ENCODE measurements around the gene ABCA2. TPM values are rescaled to one million over a fixed set of nuclear protein-coding genes. Genes with fewer than 3 reads are reported as not detected.

ABCA2 gene
- total RNA-seq, 1 donor from 2014 or later, result 2.1 TPM

- H3K27ac Mint-ChIP-seq (ENCODE audit: unreplicated experiment), result no peak overlapping the region
- no peaks in the 10 kb centered on the region for H3K9me3 Mint-ChIP-seq (ENCODE audit: unreplicated experiment)
- peak; percentile 65 for DNase-seq (ENCODE audit: low spot score)
- no peaks in the 10 kb centered on the region for H3K36me3 Mint-ChIP-seq (ENCODE audit: low read depth, unreplicated experiment)
- no peaks in the 10 kb centered on the region for H3K4me1 Mint-ChIP-seq (ENCODE audit: unreplicated experiment)
- H3K4me3 Mint-ChIP-seq (ENCODE audit: unreplicated experiment), result no peak overlapping the region
- peaks cover 12% of the 10 kb centered on the region for H3K27me3 Mint-ChIP-seq (ENCODE audit: unreplicated experiment)
- TF ChIP-seq, protein P1, sequence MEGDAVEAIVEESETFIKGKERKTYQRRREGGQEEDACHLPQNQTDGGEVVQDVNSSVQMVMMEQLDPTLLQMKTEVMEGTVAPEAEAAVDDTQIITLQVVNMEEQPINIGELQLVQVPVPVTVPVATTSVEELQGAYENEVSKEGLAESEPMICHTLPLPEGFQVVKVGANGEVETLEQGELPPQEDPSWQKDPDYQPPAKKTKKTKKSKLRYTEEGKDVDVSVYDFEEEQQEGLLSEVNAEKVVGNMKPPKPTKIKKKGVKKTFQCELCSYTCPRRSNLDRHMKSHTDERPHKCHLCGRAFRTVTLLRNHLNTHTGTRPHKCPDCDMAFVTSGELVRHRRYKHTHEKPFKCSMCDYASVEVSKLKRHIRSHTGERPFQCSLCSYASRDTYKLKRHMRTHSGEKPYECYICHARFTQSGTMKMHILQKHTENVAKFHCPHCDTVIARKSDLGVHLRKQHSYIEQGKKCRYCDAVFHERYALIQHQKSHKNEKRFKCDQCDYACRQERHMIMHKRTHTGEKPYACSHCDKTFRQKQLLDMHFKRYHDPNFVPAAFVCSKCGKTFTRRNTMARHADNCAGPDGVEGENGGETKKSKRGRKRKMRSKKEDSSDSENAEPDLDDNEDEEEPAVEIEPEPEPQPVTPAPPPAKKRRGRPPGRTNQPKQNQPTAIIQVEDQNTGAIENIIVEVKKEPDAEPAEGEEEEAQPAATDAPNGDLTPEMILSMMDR (IDR thresholded peaks at IDR 0.05; ENCODE audit: unreplicated experiment), result no peak
Measured at GRCh38 chr9:137028263-137029057, 423 bp upstream of the ABCA2 start.

GRCh38 chr9:137026828-137027227 is 1.2 kb downstream of the ABCA2 start:
- H3K27me3 Mint-ChIP-seq (ENCODE audit: unreplicated experiment), result peaks cover 17% of the 10 kb centered on the region
- H3K36me3 Mint-ChIP-seq (ENCODE audit: low read depth, unreplicated experiment), result no peaks in the 10 kb centered on the region
- DNase-seq (ENCODE audit: low spot score), result no peak
- H3K9me3 Mint-ChIP-seq (ENCODE audit: unreplicated experiment), result no peaks in the 10 kb centered on the region
- H3K27ac Mint-ChIP-seq (ENCODE audit: unreplicated experiment), result no peak overlapping the region
- no peak overlapping the region for H3K4me3 Mint-ChIP-seq (ENCODE audit: unreplicated experiment)
- TF ChIP-seq, protein P1 (IDR thresholded peaks at IDR 0.05; ENCODE audit: unreplicated experiment), result no peak
- no peaks in the 10 kb centered on the region for H3K4me1 Mint-ChIP-seq (ENCODE audit: unreplicated experiment)

DNA sequence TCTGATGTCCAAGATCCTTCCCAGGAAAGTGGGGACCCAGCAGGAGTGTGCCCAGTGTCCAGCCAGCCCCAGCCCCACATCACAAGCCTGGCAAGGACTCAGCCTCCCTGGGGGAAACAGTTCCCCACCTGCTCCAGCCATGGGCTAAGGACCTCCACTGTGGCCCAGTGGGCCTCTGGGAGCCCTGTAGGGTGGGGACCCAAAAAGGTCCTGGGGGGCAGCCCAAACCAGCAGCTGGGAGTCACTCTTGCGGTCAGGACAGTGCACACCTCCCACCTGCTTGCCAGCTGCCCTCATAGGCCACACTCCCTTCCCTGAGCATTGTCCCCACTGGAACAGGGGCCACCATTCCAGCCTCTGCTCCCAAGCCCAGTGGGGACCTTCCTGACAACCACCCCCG is 1.7 kb downstream of the ABCA2 start:
- Mint-ChIP-seq H3K9me3 (ENCODE audit: unreplicated experiment) (no peaks in the 10 kb centered on the region), H3K4me1 (ENCODE audit: unreplicated experiment) (no peaks in the 10 kb centered on the region), H3K27ac (ENCODE audit: unreplicated experiment) (no peak overlapping the region), H3K27me3 (ENCODE audit: unreplicated experiment) (peaks cover 17% of the 10 kb centered on the region), H3K4me3 (ENCODE audit: unreplicated experiment) (no peak overlapping the region), H3K36me3 (ENCODE audit: low read depth, unreplicated experiment) (no peaks in the 10 kb centered on the region)
- TF ChIP-seq, protein P1 (IDR thresholded peaks at IDR 0.05; ENCODE audit: unreplicated experiment), result no peak
- no peak for DNase-seq (ENCODE audit: low spot score)

GRCh38 chr9:137025517-137025966 is 2.5 kb downstream of the ABCA2 start:
- H3K9me3 Mint-ChIP-seq (ENCODE audit: unreplicated experiment), result no peaks in the 10 kb centered on the region
- no peaks in the 10 kb centered on the region for H3K36me3 Mint-ChIP-seq (ENCODE audit: low read depth, unreplicated experiment)
- no peak for DNase-seq (ENCODE audit: low spot score)
- peaks cover 15% of the 10 kb centered on the region for H3K27me3 Mint-ChIP-seq (ENCODE audit: unreplicated experiment)
- H3K4me3 Mint-ChIP-seq (ENCODE audit: unreplicated experiment), result no peak overlapping the region
- TF ChIP-seq, protein P1 (IDR thresholded peaks at IDR 0.05; ENCODE audit: unreplicated experiment), result no peak
- no peaks in the 10 kb centered on the region for H3K4me1 Mint-ChIP-seq (ENCODE audit: unreplicated experiment)
- no peak overlapping the region for H3K27ac Mint-ChIP-seq (ENCODE audit: unreplicated experiment)

- DNase-seq (ENCODE audit: low spot score), result no peak
- no peak overlapping the region for H3K4me3 Mint-ChIP-seq (ENCODE audit: unreplicated experiment)
- H3K27me3 Mint-ChIP-seq (ENCODE audit: unreplicated experiment), result peaks cover 12% of the 10 kb centered on the region
- H3K27ac Mint-ChIP-seq (ENCODE audit: unreplicated experiment), result no peak overlapping the region
- TF ChIP-seq, protein P1 (IDR thresholded peaks at IDR 0.05; ENCODE audit: unreplicated experiment), result no peak
- no peaks in the 10 kb centered on the region for H3K36me3 Mint-ChIP-seq (ENCODE audit: low read depth, unreplicated experiment)
- no peaks in the 10 kb centered on the region for H3K4me1 Mint-ChIP-seq (ENCODE audit: unreplicated experiment)
- H3K9me3 Mint-ChIP-seq (ENCODE audit: unreplicated experiment), result no peaks in the 10 kb centered on the region
Measured at GRCh38 chr9:137023583-137023991, 4.5 kb downstream of the ABCA2 start.
